ENCODE data around the gene SHANK3. TPM values are rescaled to one million over a fixed set of nuclear protein-coding genes. Genes with fewer than 3 reads are reported as not detected.
"Not testable (repeated sequence)": the region's sequence is repeated elsewhere in the genome, so short reads cannot be mapped to it uniquely, and the experiment has no call there.

Gene SHANK3
- total and polyA plus RNA-seq, 2 of the 4 experiments (the other 2 are of a cell fraction) = 0.18 to 1.5 TPM

GRCh38 chr22:50643021-50643820 is 29.4 kb upstream of the SHANK3 start:
- Histone ChIP-seq H3K4me1 (ENCODE audit: control insufficient read depth, insufficient read depth, low read length) (peaks cover 10% of the 10 kb centered on the region; the same call in 1 of the 2 replicates), H3K27me3 (ENCODE audit: control insufficient read depth, insufficient read depth, low read length) (peaks cover 40% of the 10 kb centered on the region)
- H2AK9ac ChIP-seq (replicated peaks; ENCODE audit: low read depth, low read length, poor library complexity); H3K23ac ChIP-seq (ENCODE audit: low read depth, low read length); H3K14ac ChIP-seq (replicated peaks; ENCODE audit: low read depth, low read length); intact Hi-C loops (cut with micrococcal nuclease); POLR2A ChIA-PET (ENCODE audit: unreplicated experiment); in situ Hi-C loops (cut with MboI; ENCODE audit: low sequenced_read_pairs); H4K8ac ChIP-seq (ENCODE audit: low read depth in 2 of 2, low read length in 2 of 2); H3K4me3 ChIP-seq (ENCODE audit: insufficient read depth, low read depth, low read length); H2BK120ac ChIP-seq (ENCODE audit: low read depth, low read length); H3K9me1 ChIP-seq (ENCODE audit: insufficient read depth, low read length); H2BK20ac ChIP-seq (ENCODE audit: low read depth, low read length); H4K5ac ChIP-seq (ENCODE audit: low read depth, low read length); H2BK5ac ChIP-seq (ENCODE audit: low read depth, low read length, poor library complexity, severe bottlenecking); H3K9me3 ChIP-seq (ENCODE audit: control insufficient read depth, insufficient read depth, low read length); CTCF ChIA-PET; H3K79me1 ChIP-seq (ENCODE audit: low read depth in 1 of 2, low read length in 2 of 2); H4K20me1 ChIP-seq (ENCODE audit: insufficient read depth, low read length); H3K56ac ChIP-seq (ENCODE audit: extremely low read depth, insufficient read depth, low read length); H3K27ac ChIP-seq (ENCODE audit: insufficient read depth, low read length); H2BK15ac ChIP-seq (ENCODE audit: low read depth, low read length); H3K4me2 ChIP-seq (ENCODE audit: low read depth, low read length); H4K91ac ChIP-seq (ENCODE audit: insufficient read depth, low read depth, low read length); BruUV-seq (replicated peaks); H3K4ac ChIP-seq (ENCODE audit: low read depth, low read length); H3K18ac ChIP-seq (ENCODE audit: low read depth, low read length); H2AFZ ChIP-seq (replicated peaks; ENCODE audit: low read length, poor library complexity); H3K36me3 ChIP-seq (ENCODE audit: control insufficient read depth, insufficient read depth, low read length); H2AK5ac ChIP-seq (ENCODE audit: low read depth, low read length); DNase-seq; H3K9ac ChIP-seq (ENCODE audit: low read depth, low read length); dilution Hi-C loops (cut with HindIII; ENCODE audit: low sequenced_read_pairs, unreplicated experiment); ATAC-seq (ENCODE audit: low read depth): not testable (repeated sequence)
- WGBS, 2 experiments (ENCODE audit: extremely low coverage in 2 of 2, insufficient read length in 1 of 2) = 81% methylated on average over 5 of the region's 17 CpGs; no CpG with 5 or more reads in 1 of the 2 experiments

- BruUV-seq (replicated peaks); H3K9me1 ChIP-seq (ENCODE audit: insufficient read depth, low read length); H3K9me3 ChIP-seq (ENCODE audit: control insufficient read depth, insufficient read depth, low read length); H2AK5ac ChIP-seq (ENCODE audit: low read depth, low read length); H2BK15ac ChIP-seq (ENCODE audit: low read depth, low read length); H2BK20ac ChIP-seq (ENCODE audit: low read depth, low read length); H2BK120ac ChIP-seq (ENCODE audit: low read depth, low read length); H3K23ac ChIP-seq (ENCODE audit: low read depth, low read length); dilution Hi-C loops (cut with HindIII; ENCODE audit: low sequenced_read_pairs, unreplicated experiment); POLR2A ChIA-PET (ENCODE audit: unreplicated experiment); H3K4me3 ChIP-seq (ENCODE audit: insufficient read depth, low read depth, low read length); H2BK5ac ChIP-seq (ENCODE audit: low read depth, low read length, poor library complexity, severe bottlenecking); in situ Hi-C loops (cut with MboI; ENCODE audit: low sequenced_read_pairs); H3K56ac ChIP-seq (ENCODE audit: extremely low read depth, insufficient read depth, low read length); H3K27ac ChIP-seq (ENCODE audit: insufficient read depth, low read length); H4K91ac ChIP-seq (ENCODE audit: insufficient read depth, low read depth, low read length); H4K8ac ChIP-seq (ENCODE audit: low read depth in 2 of 2, low read length in 2 of 2); DNase-seq; H3K36me3 ChIP-seq (ENCODE audit: control insufficient read depth, insufficient read depth, low read length); ATAC-seq (ENCODE audit: low read depth); H4K5ac ChIP-seq (ENCODE audit: low read depth, low read length); intact Hi-C loops (cut with micrococcal nuclease); H3K9ac ChIP-seq (ENCODE audit: low read depth, low read length); H3K4ac ChIP-seq (ENCODE audit: low read depth, low read length); H3K79me1 ChIP-seq (ENCODE audit: low read depth in 1 of 2, low read length in 2 of 2); CTCF ChIA-PET; H3K4me2 ChIP-seq (ENCODE audit: low read depth, low read length); H3K14ac ChIP-seq (replicated peaks; ENCODE audit: low read depth, low read length); H3K18ac ChIP-seq (ENCODE audit: low read depth, low read length); H2AK9ac ChIP-seq (replicated peaks; ENCODE audit: low read depth, low read length, poor library complexity); H2AFZ ChIP-seq (replicated peaks; ENCODE audit: low read length, poor library complexity); H4K20me1 ChIP-seq (ENCODE audit: insufficient read depth, low read length): not testable (repeated sequence)
- Histone ChIP-seq H3K4me1 (ENCODE audit: control insufficient read depth, insufficient read depth, low read length) (peaks cover 10% of the 10 kb centered on the region; the same call in 1 of the 2 replicates), H3K27me3 (ENCODE audit: control insufficient read depth, insufficient read depth, low read length) (peaks cover 40% of the 10 kb centered on the region)
- WGBS, 2 experiments (ENCODE audit: extremely low coverage in 2 of 2, insufficient read length in 1 of 2) = 80% methylated on average over 1 of the region's 3 CpGs; no CpG with 5 or more reads in 1 of the 2 experiments
Observed at GRCh38 chr22:50643821-50644101, 28.9 kb upstream of the SHANK3 start.

Measured in IMR-90 (cell line).